ENCODE results near the gene HMSD.
A peak's percentile ranks its signal among the peaks of the same experiment; 100 is the strongest.

HMSD gene

GRCh38 chr18:63965716-63966330 is 16.7 kb downstream of the HMSD start:
- Histone ChIP-seq H3K27me3 (no peaks in the 10 kb centered on the region), H3K27ac (no peak overlapping the region), H3K9me3 (no peaks in the 10 kb centered on the region), H3K4me1 (ENCODE audit: control insufficient read depth in 1 of 2, insufficient read depth in 1 of 2, low read depth in 1 of 2, low read length in 1 of 2) (peaks cover 13 to 14% of the 10 kb centered on the region in 2 experiments), H3K4me3 (ENCODE audit: low read depth in 1 of 2, low read length in 1 of 2) (no peak overlapping the region), H3K36me3 (no peaks in the 10 kb centered on the region)
- TF ChIP-seq, protein P1, sequence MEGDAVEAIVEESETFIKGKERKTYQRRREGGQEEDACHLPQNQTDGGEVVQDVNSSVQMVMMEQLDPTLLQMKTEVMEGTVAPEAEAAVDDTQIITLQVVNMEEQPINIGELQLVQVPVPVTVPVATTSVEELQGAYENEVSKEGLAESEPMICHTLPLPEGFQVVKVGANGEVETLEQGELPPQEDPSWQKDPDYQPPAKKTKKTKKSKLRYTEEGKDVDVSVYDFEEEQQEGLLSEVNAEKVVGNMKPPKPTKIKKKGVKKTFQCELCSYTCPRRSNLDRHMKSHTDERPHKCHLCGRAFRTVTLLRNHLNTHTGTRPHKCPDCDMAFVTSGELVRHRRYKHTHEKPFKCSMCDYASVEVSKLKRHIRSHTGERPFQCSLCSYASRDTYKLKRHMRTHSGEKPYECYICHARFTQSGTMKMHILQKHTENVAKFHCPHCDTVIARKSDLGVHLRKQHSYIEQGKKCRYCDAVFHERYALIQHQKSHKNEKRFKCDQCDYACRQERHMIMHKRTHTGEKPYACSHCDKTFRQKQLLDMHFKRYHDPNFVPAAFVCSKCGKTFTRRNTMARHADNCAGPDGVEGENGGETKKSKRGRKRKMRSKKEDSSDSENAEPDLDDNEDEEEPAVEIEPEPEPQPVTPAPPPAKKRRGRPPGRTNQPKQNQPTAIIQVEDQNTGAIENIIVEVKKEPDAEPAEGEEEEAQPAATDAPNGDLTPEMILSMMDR (IDR thresholded peaks at IDR 0.05), result no peak

- TF ChIP-seq, protein P1 (IDR thresholded peaks at IDR 0.05), result no peak
- H3K36me3 ChIP-seq, result no peaks in the 10 kb centered on the region
- no peaks in the 10 kb centered on the region for H3K27me3 ChIP-seq
- H3K9me3 ChIP-seq, result no peaks in the 10 kb centered on the region
- H3K4me1 ChIP-seq (ENCODE audit: control insufficient read depth in 1 of 2, insufficient read depth in 1 of 2, low read depth in 1 of 2, low read length in 1 of 2), result peaks cover 28 to 32% of the 10 kb centered on the region in 2 experiments
- H3K4me3 ChIP-seq (ENCODE audit: low read depth in 1 of 2, low read length in 1 of 2), result peak within 1 kb of the TSS; percentile 69 to 87
- peak within 1 kb of the TSS; percentile 87 for H3K27ac ChIP-seq
Measured at GRCh38 chr18:63969942-63970808, 21.1 kb downstream of the HMSD start, which contains the start of gene SERPINB8. SERPINB8 (plus strand) TSS chr18:63970081; CDS start chr18:63978309, 8,228 bp downstream.

- peak overlapping the region; percentile 87 for H3K27ac ChIP-seq
- H3K4me1 ChIP-seq (ENCODE audit: control insufficient read depth in 1 of 2, insufficient read depth in 1 of 2, low read depth in 1 of 2, low read length in 1 of 2), result peaks cover 34 to 38% of the 10 kb centered on the region in 2 experiments
- H3K27me3 ChIP-seq, result no peaks in the 10 kb centered on the region
- TF ChIP-seq, protein P1 (IDR thresholded peaks at IDR 0.05), result no peak
- no peaks in the 10 kb centered on the region for H3K36me3 ChIP-seq
- H3K9me3 ChIP-seq, result no peaks in the 10 kb centered on the region
- peak overlapping the region; percentile 69 to 87 for H3K4me3 ChIP-seq (ENCODE audit: low read depth in 1 of 2, low read length in 1 of 2)
Measured at GRCh38 chr18:63970809-63971205, 21.7 kb downstream of the HMSD start.

DNA sequence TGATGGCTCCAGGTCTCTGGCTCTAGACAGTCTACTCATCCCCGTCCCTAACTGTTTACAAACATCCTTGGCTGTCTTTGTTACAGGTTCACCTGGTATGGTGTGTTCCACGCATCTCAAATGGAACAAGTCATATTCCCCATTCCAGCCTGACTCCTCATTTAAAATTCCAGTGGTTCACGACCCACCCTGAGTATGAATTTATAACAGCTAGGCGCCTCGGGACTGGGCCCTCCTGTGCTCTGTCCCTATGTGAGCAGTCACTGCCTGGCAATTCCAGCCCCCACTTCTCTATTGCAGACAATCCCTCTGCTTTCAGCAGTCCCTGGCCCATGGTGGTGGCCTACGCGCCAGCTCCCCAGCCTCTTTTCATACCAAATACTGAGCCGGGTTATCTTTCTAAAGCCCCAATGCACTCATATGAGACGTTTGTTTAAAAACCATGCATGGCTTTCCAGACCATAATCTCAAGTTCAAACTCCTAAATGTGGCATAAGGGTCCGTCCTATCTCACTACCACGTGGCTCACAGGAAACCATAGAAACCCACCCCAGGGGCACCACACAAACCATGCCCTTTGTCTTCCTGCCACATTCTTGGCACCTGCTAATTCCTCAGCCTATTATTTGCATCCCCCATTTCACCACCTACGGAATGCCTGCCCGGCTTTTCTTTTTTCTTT is 22.4 kb downstream of the HMSD start:
- no peaks in the 10 kb centered on the region for H3K36me3 ChIP-seq
- H3K9me3 ChIP-seq, result no peaks in the 10 kb centered on the region
- H3K27ac ChIP-seq, result no peak overlapping the region
- H3K4me3 ChIP-seq (ENCODE audit: low read depth in 1 of 2, low read length in 1 of 2), result peak overlapping the region; percentile 69 to 87
- TF ChIP-seq, protein P1 (IDR thresholded peaks at IDR 0.05), result no peak
- no peaks in the 10 kb centered on the region for H3K27me3 ChIP-seq
- H3K4me1 ChIP-seq (ENCODE audit: control insufficient read depth in 1 of 2, insufficient read depth in 1 of 2, low read depth in 1 of 2, low read length in 1 of 2), result peaks cover 40 to 44% of the 10 kb centered on the region in 2 experiments

DNA sequence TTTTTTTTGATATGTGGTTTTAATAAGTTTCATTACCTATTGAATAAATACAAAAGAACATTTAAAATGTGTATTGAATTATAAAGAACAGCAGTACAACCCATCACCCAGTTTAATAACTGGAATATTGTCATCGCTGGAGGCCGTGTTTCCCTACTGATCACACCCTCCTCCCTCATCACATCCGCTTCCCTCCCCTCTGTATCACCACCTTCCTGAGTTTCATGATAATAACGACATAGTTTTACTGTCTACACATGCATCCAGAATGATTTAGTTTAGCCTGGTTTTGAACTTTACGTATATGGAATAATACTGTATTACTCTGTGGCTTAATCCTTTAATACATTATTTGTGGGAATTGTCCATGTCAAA is 22.9 kb downstream of the HMSD start:
- no peak overlapping the region for H3K4me3 ChIP-seq (ENCODE audit: low read depth in 1 of 2, low read length in 1 of 2)
- H3K27ac ChIP-seq, result no peak overlapping the region
- no peaks in the 10 kb centered on the region for H3K27me3 ChIP-seq
- H3K9me3 ChIP-seq, result no peaks in the 10 kb centered on the region
- TF ChIP-seq, protein P1 (IDR thresholded peaks at IDR 0.05), result no peak
- H3K36me3 ChIP-seq, result no peaks in the 10 kb centered on the region
- H3K4me1 ChIP-seq (ENCODE audit: control insufficient read depth in 1 of 2, insufficient read depth in 1 of 2, low read depth in 1 of 2, low read length in 1 of 2), result peaks cover 40 to 44% of the 10 kb centered on the region in 2 experiments

Measured in neutrophil (primary cell).